Transverse colon (tissue), 4 donors: Measurements from ENCODE around the gene PDLIM7.

ENCODE experiments used
- EP300 ChIP-seq: sonication (generic); formaldehyde crosslinking; IDR thresholded peaks from one replicate; pipeline ENCODE4 v1.6.1; 2017; ENCODE audit warnings: antibody characterized with exemption, low read depth
- POLR2A ChIP-seq: fragments of 450-650 bp; IDR thresholded peaks from one replicate; pipeline ENCODE4 v1.6.1; 2016; ENCODE audit warnings: antibody characterized with exemption, mild to moderate bottlenecking, moderate library complexity
- POLR2AphosphoS5 ChIP-seq, 3 donors: sonication (generic); formaldehyde crosslinking; IDR thresholded peaks; one replicate each; pipeline ENCODE4 v1.6.1; 2016; ENCODE audit warnings: antibody characterized with exemption in 3 of 3
- TF ChIP-seq, protein P1 (sequence below), 5 experiments: fragments of 200-600 bp in 3 of 5; fragments of 450-650 bp in 2 of 5; sonication (generic) in 3 of 5; IDR thresholded peaks; 1 replicate in 2 of 5; 2 replicates in 3 of 5; pipeline ENCODE4 v1.5.1; 2016 to 2017; ENCODE audit warnings: antibody characterized with exemption in 5 of 5, inconsistent platforms in 3 of 5, mild to moderate bottlenecking in 2 of 5, moderate library complexity in 1 of 5

DNA sequence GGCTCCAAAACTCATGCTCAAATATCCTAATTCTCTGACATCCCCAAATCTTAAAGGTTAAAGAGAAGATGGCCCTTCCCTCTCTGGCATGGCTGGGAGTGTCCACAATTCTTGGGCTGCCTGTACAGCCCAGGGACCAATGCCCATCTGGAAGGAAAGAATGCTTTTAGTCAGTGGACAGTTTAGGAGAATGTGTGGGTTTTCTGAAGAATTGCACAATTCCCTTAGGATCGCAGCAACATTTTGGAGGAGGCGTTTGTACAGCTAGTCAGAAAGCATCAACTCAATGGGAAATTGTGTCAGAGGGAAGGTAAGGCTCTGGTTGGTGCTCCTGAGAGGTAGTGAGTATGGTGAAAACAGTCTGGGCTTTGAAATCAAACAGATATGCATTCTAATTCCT is 42.0 kb upstream of the PDLIM7 start:
- TF ChIP-seq, protein P1, sequence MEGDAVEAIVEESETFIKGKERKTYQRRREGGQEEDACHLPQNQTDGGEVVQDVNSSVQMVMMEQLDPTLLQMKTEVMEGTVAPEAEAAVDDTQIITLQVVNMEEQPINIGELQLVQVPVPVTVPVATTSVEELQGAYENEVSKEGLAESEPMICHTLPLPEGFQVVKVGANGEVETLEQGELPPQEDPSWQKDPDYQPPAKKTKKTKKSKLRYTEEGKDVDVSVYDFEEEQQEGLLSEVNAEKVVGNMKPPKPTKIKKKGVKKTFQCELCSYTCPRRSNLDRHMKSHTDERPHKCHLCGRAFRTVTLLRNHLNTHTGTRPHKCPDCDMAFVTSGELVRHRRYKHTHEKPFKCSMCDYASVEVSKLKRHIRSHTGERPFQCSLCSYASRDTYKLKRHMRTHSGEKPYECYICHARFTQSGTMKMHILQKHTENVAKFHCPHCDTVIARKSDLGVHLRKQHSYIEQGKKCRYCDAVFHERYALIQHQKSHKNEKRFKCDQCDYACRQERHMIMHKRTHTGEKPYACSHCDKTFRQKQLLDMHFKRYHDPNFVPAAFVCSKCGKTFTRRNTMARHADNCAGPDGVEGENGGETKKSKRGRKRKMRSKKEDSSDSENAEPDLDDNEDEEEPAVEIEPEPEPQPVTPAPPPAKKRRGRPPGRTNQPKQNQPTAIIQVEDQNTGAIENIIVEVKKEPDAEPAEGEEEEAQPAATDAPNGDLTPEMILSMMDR (IDR thresholded peaks at IDR 0.05): no peak
- TF ChIP-seq EP300 (no peak), POLR2A (no peak), POLR2AphosphoS5 (IDR thresholded peaks at IDR 0.05) (no peak)
